ENCODE measurements around the gene ELP1.
"Not testable (repeated sequence)": the region's sequence is repeated elsewhere in the genome, so short reads cannot be mapped to it uniquely, and the experiment has no call there.

Gene ELP1

DNA sequence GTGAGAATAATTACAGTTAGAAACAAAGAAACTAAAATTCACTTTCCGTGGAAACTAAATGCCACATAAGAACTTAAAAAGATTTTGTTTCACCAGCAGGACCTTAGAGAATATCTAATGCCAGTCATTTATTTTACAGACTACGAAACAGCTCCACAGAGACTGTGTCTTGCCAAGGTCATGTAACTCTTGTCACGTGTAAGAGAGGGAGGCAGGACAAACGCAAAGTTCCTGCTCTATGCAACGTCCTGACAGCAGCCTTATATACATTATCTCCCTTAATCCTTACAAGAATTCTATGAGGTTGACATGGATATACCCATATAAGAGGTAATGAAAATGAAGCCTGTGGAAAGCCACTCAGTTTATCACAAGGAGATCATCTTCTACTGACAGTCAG, 40.0 kb upstream of the ELP1 start:
- TF ChIP-seq EZH2 (optimal IDR thresholded peaks at IDR 0.05; ENCODE audit: low read depth, low read length) (no peak), EZH2phosphoT487 (IDR thresholded peaks at IDR 0.05; ENCODE audit: low read length) (no peak)
- TF ChIP-seq, protein P1, sequence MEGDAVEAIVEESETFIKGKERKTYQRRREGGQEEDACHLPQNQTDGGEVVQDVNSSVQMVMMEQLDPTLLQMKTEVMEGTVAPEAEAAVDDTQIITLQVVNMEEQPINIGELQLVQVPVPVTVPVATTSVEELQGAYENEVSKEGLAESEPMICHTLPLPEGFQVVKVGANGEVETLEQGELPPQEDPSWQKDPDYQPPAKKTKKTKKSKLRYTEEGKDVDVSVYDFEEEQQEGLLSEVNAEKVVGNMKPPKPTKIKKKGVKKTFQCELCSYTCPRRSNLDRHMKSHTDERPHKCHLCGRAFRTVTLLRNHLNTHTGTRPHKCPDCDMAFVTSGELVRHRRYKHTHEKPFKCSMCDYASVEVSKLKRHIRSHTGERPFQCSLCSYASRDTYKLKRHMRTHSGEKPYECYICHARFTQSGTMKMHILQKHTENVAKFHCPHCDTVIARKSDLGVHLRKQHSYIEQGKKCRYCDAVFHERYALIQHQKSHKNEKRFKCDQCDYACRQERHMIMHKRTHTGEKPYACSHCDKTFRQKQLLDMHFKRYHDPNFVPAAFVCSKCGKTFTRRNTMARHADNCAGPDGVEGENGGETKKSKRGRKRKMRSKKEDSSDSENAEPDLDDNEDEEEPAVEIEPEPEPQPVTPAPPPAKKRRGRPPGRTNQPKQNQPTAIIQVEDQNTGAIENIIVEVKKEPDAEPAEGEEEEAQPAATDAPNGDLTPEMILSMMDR (IDR thresholded peaks at IDR 0.05; ENCODE audit: low read length): no peak
- Histone ChIP-seq H3F3A (ENCODE audit: insufficient read depth, low read length) (no peaks in the 10 kb centered on the region), H3K36me3 (replicated peaks; ENCODE audit: insufficient read depth, low read length) (no peaks in the 10 kb centered on the region), H3K9me2 (replicated peaks; ENCODE audit: insufficient read depth, low read length) (no peaks in the 10 kb centered on the region), H3K9ac (ENCODE audit: low read length) (no peak overlapping the region), H3K4me2 (ENCODE audit: low read depth, low read length) (no peak overlapping the region), H3K27me3 (replicated peaks; ENCODE audit: insufficient read depth, low read length) (no peaks in the 10 kb centered on the region), H3K9me3 (replicated peaks; ENCODE audit: insufficient read depth, low read length) (no peaks in the 10 kb centered on the region), H3K4me3 (ENCODE audit: low read length) (no peak overlapping the region), H4K20me1 (ENCODE audit: insufficient read depth, low read length) (no peaks in the 10 kb centered on the region), H3K27ac (ENCODE audit: low read length) (no peak overlapping the region), H2AFZ (ENCODE audit: low read length) (no peak overlapping the region), H3K79me2 (ENCODE audit: low read length) (no peaks in the 10 kb centered on the region), H3K4me1 (ENCODE audit: low read length) (no peaks in the 10 kb centered on the region)
- no peak for DNase-seq

DNA sequence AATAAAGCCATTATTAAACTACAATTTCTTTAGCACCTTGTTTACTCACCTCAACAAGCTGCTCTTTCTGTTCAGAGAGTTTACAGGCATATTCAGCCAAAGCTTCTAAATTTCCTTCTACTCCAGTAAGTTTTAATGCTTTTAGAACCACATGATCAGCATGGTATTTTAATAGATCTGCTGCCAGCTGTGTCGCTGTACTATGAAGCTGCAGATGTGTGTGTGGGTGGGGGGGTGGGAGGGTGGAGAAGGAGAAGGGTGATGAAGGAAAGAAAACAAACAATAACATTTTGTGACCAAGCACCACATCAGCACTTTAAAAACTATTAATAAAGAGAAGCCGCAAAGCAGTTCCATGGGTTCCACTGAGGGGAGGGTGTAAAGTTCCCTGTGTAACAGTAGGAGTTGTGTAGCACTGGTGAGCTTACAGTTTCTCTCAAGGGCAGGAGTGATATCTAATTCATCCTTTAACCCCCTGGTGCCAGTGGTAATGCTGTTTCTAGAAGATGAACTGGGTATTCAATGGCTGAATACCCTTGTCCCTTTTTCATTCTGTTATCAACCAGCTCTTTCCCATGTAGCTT, 38.8 kb upstream of the ELP1 start:
- H3K9ac ChIP-seq (ENCODE audit: low read length): no peak overlapping the region
- no peaks in the 10 kb centered on the region for H3K27me3 ChIP-seq (replicated peaks; ENCODE audit: insufficient read depth, low read length)
- H3K9me2 ChIP-seq (replicated peaks; ENCODE audit: insufficient read depth, low read length): no peaks in the 10 kb centered on the region
- no peak for TF ChIP-seq EZH2phosphoT487 (IDR thresholded peaks at IDR 0.05; ENCODE audit: low read length)
- TF ChIP-seq, protein P1 (IDR thresholded peaks at IDR 0.05; ENCODE audit: low read length): no peak
- TF ChIP-seq EZH2 (optimal IDR thresholded peaks at IDR 0.05; ENCODE audit: low read depth, low read length): no peak
- no peaks in the 10 kb centered on the region for H3K9me3 ChIP-seq (replicated peaks; ENCODE audit: insufficient read depth, low read length)
- H3K4me3 ChIP-seq (ENCODE audit: low read length): no peak overlapping the region
- no peak overlapping the region for H3K4me2 ChIP-seq (ENCODE audit: low read depth, low read length)
- H3F3A ChIP-seq (ENCODE audit: insufficient read depth, low read length): no peaks in the 10 kb centered on the region
- H3K27ac ChIP-seq (ENCODE audit: low read length): no peak overlapping the region
- H4K20me1 ChIP-seq (ENCODE audit: insufficient read depth, low read length): no peaks in the 10 kb centered on the region
- no peaks in the 10 kb centered on the region for H3K36me3 ChIP-seq (replicated peaks; ENCODE audit: insufficient read depth, low read length)
- H3K4me1 ChIP-seq (ENCODE audit: low read length): no peaks in the 10 kb centered on the region
- no peak for DNase-seq
- H2AFZ ChIP-seq (ENCODE audit: low read length): no peak overlapping the region
- no peaks in the 10 kb centered on the region for H3K79me2 ChIP-seq (ENCODE audit: low read length)

DNA sequence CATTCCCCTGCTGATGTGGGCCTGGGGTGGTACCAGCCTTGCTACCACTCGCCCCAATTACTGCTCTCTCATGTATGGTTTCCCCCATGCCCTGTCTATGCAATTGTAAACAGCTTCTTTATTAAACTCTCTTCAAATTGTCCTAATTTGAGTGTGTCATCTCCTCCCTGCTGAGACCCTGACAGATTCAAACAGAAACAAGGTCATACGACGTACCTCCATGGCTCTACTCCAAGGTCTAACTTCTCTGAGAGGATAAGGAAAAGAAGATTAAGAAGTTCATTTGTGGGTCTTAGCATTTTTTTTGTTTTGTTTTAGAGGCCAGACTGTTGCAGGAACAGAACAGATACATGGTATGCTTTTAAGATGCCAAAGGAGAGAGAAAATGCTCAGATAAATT, 38.3 kb upstream of the ELP1 start:
- H3K4me1 ChIP-seq (ENCODE audit: low read length): no peaks in the 10 kb centered on the region
- no peaks in the 10 kb centered on the region for H4K20me1 ChIP-seq (ENCODE audit: insufficient read depth, low read length)
- no peak overlapping the region for H3K27ac ChIP-seq (ENCODE audit: low read length)
- TF ChIP-seq EZH2phosphoT487 (IDR thresholded peaks at IDR 0.05; ENCODE audit: low read length) (no peak), EZH2 (optimal IDR thresholded peaks at IDR 0.05; ENCODE audit: low read depth, low read length) (no peak)
- TF ChIP-seq, protein P1 (IDR thresholded peaks at IDR 0.05; ENCODE audit: low read length): no peak
- no peak overlapping the region for H3K4me2 ChIP-seq (ENCODE audit: low read depth, low read length)
- H3K79me2 ChIP-seq (ENCODE audit: low read length): no peaks in the 10 kb centered on the region
- no peak overlapping the region for H3K9ac ChIP-seq (ENCODE audit: low read length)
- H3K9me2 ChIP-seq (replicated peaks; ENCODE audit: insufficient read depth, low read length): no peaks in the 10 kb centered on the region
- H3K36me3 ChIP-seq (replicated peaks; ENCODE audit: insufficient read depth, low read length): no peaks in the 10 kb centered on the region
- no peak for DNase-seq
- H3K27me3 ChIP-seq (replicated peaks; ENCODE audit: insufficient read depth, low read length): no peaks in the 10 kb centered on the region
- H3F3A ChIP-seq (ENCODE audit: insufficient read depth, low read length): no peaks in the 10 kb centered on the region
- H2AFZ ChIP-seq (ENCODE audit: low read length): no peak overlapping the region
- H3K9me3 ChIP-seq (replicated peaks; ENCODE audit: insufficient read depth, low read length): no peaks in the 10 kb centered on the region
- H3K4me3 ChIP-seq (ENCODE audit: low read length): no peak overlapping the region

DNA sequence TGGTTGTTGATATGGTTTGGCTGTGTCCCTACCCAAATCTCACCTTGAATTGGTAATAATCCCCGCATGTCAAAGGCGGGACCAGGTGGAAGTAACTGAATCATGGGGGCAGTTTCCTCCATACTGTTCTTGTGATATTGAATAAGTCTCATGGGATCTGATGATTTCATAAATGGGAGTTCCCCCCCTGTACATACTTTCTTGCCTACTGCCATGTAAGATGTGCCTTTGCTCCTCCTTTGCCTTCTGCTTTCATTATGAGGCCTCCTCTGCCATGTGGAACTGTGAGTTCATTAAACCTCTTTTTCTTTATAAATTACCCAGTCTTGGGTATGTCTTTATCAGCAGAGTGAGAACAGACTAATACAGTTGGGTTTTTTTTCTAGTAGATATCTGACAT, 37.5 kb upstream of the ELP1 start:
- H2AFZ ChIP-seq (ENCODE audit: low read length); DNase-seq: not testable (repeated sequence)

More for the DNA sequence above, 37.5 kb upstream of the ELP1 start:
- not testable (repeated sequence) for H3K9ac ChIP-seq (ENCODE audit: low read length); H3K4me3 ChIP-seq (ENCODE audit: low read length); H3K4me1 ChIP-seq (ENCODE audit: low read length); H3K79me2 ChIP-seq (ENCODE audit: low read length); H3K9me3 ChIP-seq (replicated peaks; ENCODE audit: insufficient read depth, low read length); H3K9me2 ChIP-seq (replicated peaks; ENCODE audit: insufficient read depth, low read length); H3K27me3 ChIP-seq (replicated peaks; ENCODE audit: insufficient read depth, low read length); H3K4me2 ChIP-seq (ENCODE audit: low read depth, low read length); H3F3A ChIP-seq (ENCODE audit: insufficient read depth, low read length); H4K20me1 ChIP-seq (ENCODE audit: insufficient read depth, low read length); H3K27ac ChIP-seq (ENCODE audit: low read length); H3K36me3 ChIP-seq (replicated peaks; ENCODE audit: insufficient read depth, low read length)
